Small intestine (tissue), 7 donors: Measurements from ENCODE around the gene PCNX1. TPM values are rescaled to one million over a fixed set of nuclear protein-coding genes. Genes with fewer than 3 reads are reported as not detected.
A peak's percentile ranks its signal among the peaks of the same experiment; 100 is the strongest.

Source experiments
- DNase-seq, 2 donors: peaks; one replicate each; pipeline versions ENCODE4 v3.0.0 to v3.0.0-alpha.2; 2013
- FAIRE-seq: peaks from 2 replicates; lab custom pipeline; 2012; peaks lifted over from hg19 to GRCh38; lab: Jason Lieb, UNC
- H3K27ac ChIP-seq, 3 donors: one replicate each; pipeline ENCODE4 v1.5.1; 2013; ENCODE audit warnings: low read length in 2 of 3, mild to moderate bottlenecking in 2 of 3, control low read depth in 1 of 3, inconsistent platforms in 1 of 3, low read depth in 1 of 3, moderate library complexity in 1 of 3
- H3K27me3 ChIP-seq, 3 donors: one replicate each; pipeline ENCODE4 v1.6.1; 2013; ENCODE audit warnings: low read length in 3 of 3, inconsistent platforms in 1 of 3; ENCODE audit not compliant: control insufficient read depth in 3 of 3, insufficient read depth in 3 of 3
- H3K36me3 ChIP-seq, 3 donors: one replicate each; pipeline ENCODE4 v1.6.1; 2013; ENCODE audit warnings: low read length in 3 of 3, inconsistent platforms in 1 of 3, low read depth in 1 of 3, mild to moderate bottlenecking in 1 of 3, moderate library complexity in 1 of 3; ENCODE audit not compliant: control insufficient read depth in 3 of 3, insufficient read depth in 2 of 3
- H3K4me1 ChIP-seq, 3 donors: one replicate each; pipeline ENCODE4 v1.6.1; 2013; ENCODE audit warnings: low read length in 2 of 3, inconsistent platforms in 1 of 3, low read depth in 1 of 3, mild to moderate bottlenecking in 1 of 3, moderate library complexity in 1 of 3; ENCODE audit not compliant: control insufficient read depth in 3 of 3, insufficient read depth in 2 of 3
- H3K4me3 ChIP-seq, 3 donors: one replicate each; pipeline ENCODE4 v1.5.1; 2013; ENCODE audit warnings: low read length in 3 of 3, control low read depth in 1 of 3, inconsistent platforms in 1 of 3, low read depth in 1 of 3, mild to moderate bottlenecking in 1 of 3, moderate library complexity in 1 of 3
- H3K9me3 ChIP-seq, 2 donors: one replicate each; pipeline ENCODE4 v1.6.1; 2013; ENCODE audit warnings: low read depth in 1 of 2, low read length in 1 of 2; ENCODE audit not compliant: control insufficient read depth in 2 of 2, insufficient read depth in 1 of 2
- WGBS, 3 donors: extraction: QIAGEN DNeasy Blood & Tissue Kit; methylation state at CpG; one replicate each; pipeline ENCODE4 v1.1.7; 2013; 5-methylcytosine and 5-hydroxymethylcytosine counted together
- polyA plus RNA-seq, 4 donors: library from polyadenylated mRNA; stranded (reverse) in 3 of 4; unstranded in 1 of 4; fragments of 200-250 nt in 3 of 4; fragments of 120-200 nt in 1 of 4; gene quantifications; one replicate each; pipeline versions ENCODE4 v1.2.1 to v1.2.3, GENCODE V29; 2013
- donor health status: healthy with polysubstance abuse.
- donor health status: control.
- donor health status: control.
- donor health status: Bipolar disorder and iron deficiency.
- donor health status: healthy.

Gene PCNX1
- polyA plus RNA-seq, 4 donors, result 4.7 to 49.4 (median 6.5) TPM

GRCh38 chr14:71029236-71029781, 122.0 kb downstream of the PCNX1 start:
- 93 to 96% (median 95%) methylated on average over 2 of the region's 2 CpGs for WGBS, 3 donors
- no peak for FAIRE-seq

GRCh38 chr14:71031000-71031399, 123.7 kb downstream of the PCNX1 start:
- H3K4me1 ChIP-seq, result no peaks in the 10 kb centered on the region
- peaks cover under 1 to 15% (median 7%) of the 10 kb centered on the region in 3 donors for H3K36me3 ChIP-seq
- no peak overlapping the region for H3K27ac ChIP-seq
- no peak overlapping the region for H3K4me3 ChIP-seq
- WGBS, 3 donors, result 84 to 96% (median 94%) methylated on average over 1 of the region's 1 CpG
- DNase-seq (no peak), FAIRE-seq (no peak)
- H3K9me3 ChIP-seq, result no peaks in the 10 kb centered on the region
- no peaks in the 10 kb centered on the region for H3K27me3 ChIP-seq

More at GRCh38 chr14:71029236-71029781, 122.0 kb downstream of the PCNX1 start:
- Histone ChIP-seq H3K27me3 (no peaks in the 10 kb centered on the region), H3K9me3 (no peaks in the 10 kb centered on the region), H3K36me3 (peaks cover 0 to 16% (median 7%) of the 10 kb centered on the region in 3 donors), H3K27ac (no peak overlapping the region), H3K4me3 (no peak overlapping the region), H3K4me1 (no peaks in the 10 kb centered on the region)
- DNase-seq, result no peak

- Histone ChIP-seq H3K27ac (no peak overlapping the region), H3K27me3 (no peaks in the 10 kb centered on the region), H3K36me3 (peaks cover 4 to 14% (median 9%) of the 10 kb centered on the region in 3 donors), H3K4me3 (no peak overlapping the region), H3K4me1 (no peaks in the 10 kb centered on the region), H3K9me3 (peaks cover 0 to 4% of the 10 kb centered on the region in 2 donors)
- no peak for DNase-seq
- no peak for FAIRE-seq
- WGBS, 3 donors, result 94 to 96% (median 96%) methylated on average over 4 of the region's 4 CpGs
Observed at GRCh38 chr14:71036433-71036832, 129.2 kb downstream of the PCNX1 start.

- Histone ChIP-seq H3K36me3 (peaks cover 2 to 20% (median 12%) of the 10 kb centered on the region in 3 donors), H3K4me1 (no peaks in the 10 kb centered on the region), H3K27ac (no peak overlapping the region), H3K4me3 (no peak overlapping the region), H3K27me3 (no peaks in the 10 kb centered on the region), H3K9me3 (peaks cover 0 to 6% of the 10 kb centered on the region in 2 donors)
- DNase-seq (no peak), FAIRE-seq (no peak)
Observed at GRCh38 chr14:71048393-71048792, 141.1 kb downstream of the PCNX1 start.

- FAIRE-seq, result no peak
- no peaks in the 10 kb centered on the region for H3K27me3 ChIP-seq
- H3K9me3 ChIP-seq, result no peaks in the 10 kb centered on the region
- H3K4me1 ChIP-seq, result no peaks in the 10 kb centered on the region
- DNase-seq, result no peak
- 83 to 91% (median 90%) methylated on average over 3 of the region's 3 CpGs for WGBS, 3 donors
- H3K36me3 ChIP-seq, result peaks cover under 1 to 18% (median 9%) of the 10 kb centered on the region in 3 donors
- H3K4me3 ChIP-seq, result no peak overlapping the region
- no peak overlapping the region for H3K27ac ChIP-seq
Observed at GRCh38 chr14:71049435-71050133, 142.3 kb downstream of the PCNX1 start.

GRCh38 chr14:71050227-71050823, 143.1 kb downstream of the PCNX1 start:
- FAIRE-seq (no peak), DNase-seq (peak in 1 of 2 donors; percentile 5)
- H3K27me3 ChIP-seq, result no peaks in the 10 kb centered on the region
- no peaks in the 10 kb centered on the region for H3K4me1 ChIP-seq
- 97 to 100% (median 97%) methylated on average over 2 of the region's 2 CpGs for WGBS, 3 donors
- H3K36me3 ChIP-seq, result peaks cover 0 to 17% (median 12%) of the 10 kb centered on the region in 3 donors
- H3K27ac ChIP-seq, result no peak overlapping the region
- no peaks in the 10 kb centered on the region for H3K9me3 ChIP-seq
- no peak overlapping the region for H3K4me3 ChIP-seq

GRCh38 chr14:71054706-71055105, 147.4 kb downstream of the PCNX1 start:
- no peaks in the 10 kb centered on the region for H3K27me3 ChIP-seq
- H3K4me3 ChIP-seq, result no peak overlapping the region
- no peak for FAIRE-seq
- H3K9me3 ChIP-seq, result no peaks in the 10 kb centered on the region
- no peak overlapping the region for H3K27ac ChIP-seq
- H3K36me3 ChIP-seq, result peaks cover 2 to 25% (median 17%) of the 10 kb centered on the region in 3 donors
- H3K4me1 ChIP-seq, result no peaks in the 10 kb centered on the region
- DNase-seq, result no peak
- 98 to 99% (median 98%) methylated on average over 3 of the region's 3 CpGs for WGBS, 3 donors

GRCh38 chr14:71056168-71056567, 148.9 kb downstream of the PCNX1 start:
- FAIRE-seq (no peak), DNase-seq (no peak)
- H3K27me3 ChIP-seq, result no peaks in the 10 kb centered on the region
- no peak overlapping the region for H3K27ac ChIP-seq
- peaks cover 5 to 25% (median 22%) of the 10 kb centered on the region in 3 donors for H3K36me3 ChIP-seq
- WGBS, 3 donors, result 97 to 100% (median 100%) methylated on average over 1 of the region's 1 CpG
- H3K4me3 ChIP-seq, result no peak overlapping the region
- H3K9me3 ChIP-seq, result no peaks in the 10 kb centered on the region
- H3K4me1 ChIP-seq, result no peaks in the 10 kb centered on the region
